ENCODE data around the gene PARK7. TPM values are rescaled to one million over a fixed set of nuclear protein-coding genes. Genes with fewer than 3 reads are reported as not detected.
"Not testable (repeated sequence)": the region's sequence is repeated elsewhere in the genome, so short reads cannot be mapped to it uniquely, and the experiment has no call there.

The PARK7 gene
- polyA plus RNA-seq, 1 experiment: 479 TPM

DNA sequence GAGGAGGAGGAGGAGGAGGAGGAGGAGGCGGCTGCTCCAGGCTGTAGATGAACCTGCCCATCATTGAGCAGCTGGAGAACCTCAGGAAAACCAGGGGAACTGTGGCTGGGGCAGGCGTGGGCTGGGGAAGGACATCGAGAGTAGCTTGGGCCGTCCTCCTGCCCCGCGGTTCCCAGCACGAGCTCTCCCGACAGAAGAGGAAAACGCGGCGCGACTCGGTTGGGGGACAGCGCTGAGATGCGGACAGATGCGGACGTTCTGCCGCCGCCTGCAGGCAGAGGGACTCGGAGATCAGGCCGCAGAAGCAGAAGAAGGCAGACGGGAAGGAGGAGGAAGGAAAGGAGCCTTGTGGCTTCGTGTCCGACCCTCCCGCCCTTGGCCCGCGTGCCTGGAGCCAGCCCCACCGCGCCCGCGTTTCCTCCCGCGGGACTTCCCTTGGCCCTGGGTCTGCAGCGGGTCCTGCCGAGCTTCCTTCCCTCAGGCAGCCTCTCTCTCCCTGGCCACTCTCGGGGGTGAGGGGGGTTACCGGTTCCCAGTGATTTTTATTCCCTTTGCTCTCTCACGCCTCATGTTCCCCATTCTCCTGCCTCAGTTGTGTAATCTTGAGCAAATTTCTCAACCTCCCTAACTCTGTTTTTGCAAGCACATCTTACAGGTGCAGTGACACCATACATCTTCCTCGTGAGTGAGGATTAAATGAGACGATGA, 19.1 kb upstream of the PARK7 start:
- POLR2A ChIA-PET: no interaction called here
- TF ChIP-seq, protein P1, sequence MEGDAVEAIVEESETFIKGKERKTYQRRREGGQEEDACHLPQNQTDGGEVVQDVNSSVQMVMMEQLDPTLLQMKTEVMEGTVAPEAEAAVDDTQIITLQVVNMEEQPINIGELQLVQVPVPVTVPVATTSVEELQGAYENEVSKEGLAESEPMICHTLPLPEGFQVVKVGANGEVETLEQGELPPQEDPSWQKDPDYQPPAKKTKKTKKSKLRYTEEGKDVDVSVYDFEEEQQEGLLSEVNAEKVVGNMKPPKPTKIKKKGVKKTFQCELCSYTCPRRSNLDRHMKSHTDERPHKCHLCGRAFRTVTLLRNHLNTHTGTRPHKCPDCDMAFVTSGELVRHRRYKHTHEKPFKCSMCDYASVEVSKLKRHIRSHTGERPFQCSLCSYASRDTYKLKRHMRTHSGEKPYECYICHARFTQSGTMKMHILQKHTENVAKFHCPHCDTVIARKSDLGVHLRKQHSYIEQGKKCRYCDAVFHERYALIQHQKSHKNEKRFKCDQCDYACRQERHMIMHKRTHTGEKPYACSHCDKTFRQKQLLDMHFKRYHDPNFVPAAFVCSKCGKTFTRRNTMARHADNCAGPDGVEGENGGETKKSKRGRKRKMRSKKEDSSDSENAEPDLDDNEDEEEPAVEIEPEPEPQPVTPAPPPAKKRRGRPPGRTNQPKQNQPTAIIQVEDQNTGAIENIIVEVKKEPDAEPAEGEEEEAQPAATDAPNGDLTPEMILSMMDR (IDR thresholded peaks at IDR 0.05; ENCODE audit: low read depth, low read length): peak; percentile 46

DNA sequence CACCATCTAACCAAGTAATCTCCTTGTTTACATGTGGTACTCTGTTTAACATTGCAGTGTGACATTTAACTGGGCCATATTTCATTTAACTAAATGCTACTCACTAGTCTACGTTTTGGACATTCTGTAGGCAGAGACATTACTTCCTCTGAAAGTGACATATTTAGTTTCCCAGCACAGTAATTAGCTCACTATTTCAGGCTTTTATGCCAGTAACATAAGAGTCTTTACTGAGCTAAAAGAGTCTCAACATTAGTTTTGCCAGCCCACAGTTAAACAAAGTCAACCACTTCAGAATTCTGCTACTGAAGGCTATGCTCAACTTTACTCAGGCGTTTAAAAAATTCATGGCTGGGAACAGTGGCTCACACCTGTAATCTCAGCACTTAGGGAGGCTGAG, 18.3 kb upstream of the PARK7 start:
- DNase-seq (ENCODE audit: low read depth, low spot score): no peak

More for the DNA sequence above, 19.1 kb upstream of the PARK7 start:
- CTCF ChIA-PET: interaction anchor here (0.6 to 2.6 kb wide), 5 partner anchors 17 to 440 kb away, joined by 3 to 12 read pairs (median 4); no protein-coding TSS in a partner anchor
- peak overlapping the region; percentile 22 for H3K4me3 ChIP-seq (ENCODE audit: low read depth, low read length)
- no peaks in the 10 kb centered on the region; the same call in 1 of the 2 replicates for H3K9me3 ChIP-seq (ENCODE audit: control insufficient read depth, insufficient read depth, low read length)
- no peak for DNase-seq (ENCODE audit: low read depth, low spot score)
- peaks cover 5% of the 10 kb centered on the region for H3K27me3 ChIP-seq (ENCODE audit: control insufficient read depth, insufficient read depth, low read length)
- no peak overlapping the region for H3K27ac ChIP-seq (ENCODE audit: low read depth, low read length)

DNA sequence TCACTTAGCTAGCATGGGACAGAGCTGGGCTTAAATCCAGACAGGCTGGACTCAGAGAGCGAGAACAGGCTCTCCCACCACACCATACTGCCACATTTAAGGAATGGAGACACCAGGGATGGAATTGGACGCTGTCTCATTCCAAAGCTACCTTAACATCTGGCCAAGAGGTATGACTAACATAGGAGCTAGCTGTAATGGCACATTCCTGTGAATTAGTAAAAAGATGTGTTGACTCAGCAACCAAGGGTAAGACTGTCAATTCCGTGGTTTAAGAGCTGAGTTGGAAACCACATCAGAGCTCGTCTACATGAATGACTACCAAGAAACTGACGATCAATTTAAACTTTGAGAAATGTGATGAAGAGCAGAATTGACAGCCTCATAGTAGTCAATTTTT, 12.6 kb upstream of the PARK7 start:
- ChIA-PET CTCF (interaction anchor here (0.6 to 1.4 kb wide), 5 partner anchors 26 to 196 kb away, joined by 3 to 5 read pairs (median 4); no protein-coding TSS in a partner anchor), POLR2A (interaction anchor here (0.6 to 0.7 kb wide), 2 partner anchors 249 to 493 kb away, joined by 3 to 5 read pairs; no protein-coding TSS in a partner anchor)
- Histone ChIP-seq H3K27me3 (ENCODE audit: control insufficient read depth, insufficient read depth, low read length) (no peaks in the 10 kb centered on the region), H3K4me3 (ENCODE audit: low read depth, low read length) (no peak overlapping the region), H3K9me3 (ENCODE audit: control insufficient read depth, insufficient read depth, low read length) (peaks cover 3% of the 10 kb centered on the region; the same call in 1 of the 2 replicates), H3K27ac (ENCODE audit: low read depth, low read length) (no peak overlapping the region)
- peak; percentile 58 for DNase-seq (ENCODE audit: low read depth, low spot score)
- TF ChIP-seq, protein P1 (IDR thresholded peaks at IDR 0.05; ENCODE audit: low read depth, low read length): no peak

More for the DNA sequence above, 18.3 kb upstream of the PARK7 start:
- no peak overlapping the region for H3K4me3 ChIP-seq (ENCODE audit: low read depth, low read length)
- CTCF ChIA-PET: interaction anchor here (0.6 to 2.6 kb wide), 4 partner anchors 18 to 275 kb away, joined by 3 to 13 read pairs (median 8); no protein-coding TSS in a partner anchor
- peaks cover 4% of the 10 kb centered on the region for H3K27me3 ChIP-seq (ENCODE audit: control insufficient read depth, insufficient read depth, low read length)
- TF ChIP-seq, protein P1 (IDR thresholded peaks at IDR 0.05; ENCODE audit: low read depth, low read length): no peak
- no peak overlapping the region for H3K27ac ChIP-seq (ENCODE audit: low read depth, low read length)
- H3K9me3 ChIP-seq (ENCODE audit: control insufficient read depth, insufficient read depth, low read length): no peaks in the 10 kb centered on the region; the same call in 1 of the 2 replicates
- POLR2A ChIA-PET: no interaction called here

DNA sequence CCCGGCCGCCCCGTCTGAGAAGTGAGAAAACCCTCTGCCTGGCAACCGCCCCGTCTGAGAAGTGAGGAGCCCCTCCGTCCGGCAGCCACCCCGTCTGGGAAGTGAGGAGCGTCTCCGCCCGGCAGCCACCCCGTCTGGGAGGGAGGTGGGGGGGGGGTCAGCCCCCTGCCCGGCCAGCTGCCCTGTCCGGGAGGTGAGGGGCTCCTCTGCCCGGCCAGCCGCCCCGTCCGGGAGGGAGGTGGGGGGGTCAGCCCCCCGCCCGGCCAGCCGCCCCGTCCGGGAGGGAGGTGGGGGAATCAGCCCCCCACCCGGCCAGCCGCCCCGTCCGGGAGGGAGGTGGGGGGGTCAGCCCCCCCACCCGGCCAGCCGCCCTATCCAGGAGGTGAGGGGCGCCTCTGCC, 8.7 kb upstream of the PARK7 start:
- H3K27me3 ChIP-seq (ENCODE audit: control insufficient read depth, insufficient read depth, low read length); H3K27ac ChIP-seq (ENCODE audit: low read depth, low read length): not testable (repeated sequence)

DNA sequence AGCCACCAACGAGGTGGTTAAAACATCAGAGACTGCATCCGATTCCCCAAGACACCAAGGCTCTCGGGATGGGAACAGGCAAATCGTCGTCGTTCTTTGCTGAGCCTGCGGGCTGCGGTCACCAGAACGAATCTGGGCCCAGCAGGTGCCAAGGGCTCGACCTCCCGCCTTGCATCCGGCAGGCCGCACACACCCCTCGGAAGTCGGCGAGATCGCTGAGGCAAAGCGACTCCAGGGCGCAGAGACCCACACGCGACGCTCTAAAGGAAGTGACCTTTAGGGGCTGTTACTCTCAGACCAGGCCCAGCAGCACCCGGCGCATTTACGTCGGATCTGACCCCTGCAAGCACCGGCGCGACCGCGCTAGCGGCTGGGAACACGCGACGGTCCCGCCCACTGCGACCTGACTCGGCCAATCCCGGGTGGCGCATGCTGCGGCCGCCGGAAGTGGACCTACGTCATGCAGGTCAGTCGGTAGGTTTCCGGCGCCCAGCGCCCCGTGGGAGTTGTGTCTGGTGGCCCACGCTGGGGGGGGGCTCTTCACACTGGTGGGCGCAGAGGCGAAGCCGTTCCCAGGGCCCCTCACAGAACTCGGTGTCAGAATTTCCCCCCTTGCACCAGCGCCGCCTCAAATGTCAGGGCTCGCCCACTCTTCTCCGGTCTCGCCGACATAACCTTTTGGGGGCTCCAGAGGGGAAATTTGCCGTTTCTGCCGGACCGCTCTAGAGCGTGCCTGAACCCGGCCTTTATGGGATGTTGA, 7.5 kb upstream of the PARK7 start:
- peak; percentile 45 for DNase-seq (ENCODE audit: low read depth, low spot score)
- Histone ChIP-seq H3K4me3 (ENCODE audit: low read depth, low read length) (peak overlapping the region; percentile 54), H3K27ac (ENCODE audit: low read depth, low read length) (peak overlapping the region; percentile 31), H3K9me3 (ENCODE audit: control insufficient read depth, insufficient read depth, low read length) (peaks cover 7% of the 10 kb centered on the region; the same call in 1 of the 2 replicates), H3K27me3 (ENCODE audit: control insufficient read depth, insufficient read depth, low read length) (no peaks in the 10 kb centered on the region)
- CTCF ChIA-PET: no interaction called here
- POLR2A ChIA-PET: interaction anchor here (0.7 kb wide), 1 partner anchor 322 kb away, joined by 3 read pairs; no protein-coding TSS in a partner anchor
- TF ChIP-seq, protein P1 (IDR thresholded peaks at IDR 0.05; ENCODE audit: low read depth, low read length): no peak

More for the DNA sequence above, 8.7 kb upstream of the PARK7 start:
- POLR2A ChIA-PET; H3K4me3 ChIP-seq (ENCODE audit: low read depth, low read length); CTCF ChIA-PET; H3K9me3 ChIP-seq (ENCODE audit: control insufficient read depth, insufficient read depth, low read length); DNase-seq (ENCODE audit: low read depth, low spot score): not testable (repeated sequence)

All from AG04450 (cell line).